ENCODE data around the gene GINS3. TPM values are rescaled to one million over a fixed set of nuclear protein-coding genes. Genes with fewer than 3 reads are reported as not detected.

The GINS3 gene
- total RNA-seq, 1 experiment from 2014 or later, result 17.5 TPM

DNA sequence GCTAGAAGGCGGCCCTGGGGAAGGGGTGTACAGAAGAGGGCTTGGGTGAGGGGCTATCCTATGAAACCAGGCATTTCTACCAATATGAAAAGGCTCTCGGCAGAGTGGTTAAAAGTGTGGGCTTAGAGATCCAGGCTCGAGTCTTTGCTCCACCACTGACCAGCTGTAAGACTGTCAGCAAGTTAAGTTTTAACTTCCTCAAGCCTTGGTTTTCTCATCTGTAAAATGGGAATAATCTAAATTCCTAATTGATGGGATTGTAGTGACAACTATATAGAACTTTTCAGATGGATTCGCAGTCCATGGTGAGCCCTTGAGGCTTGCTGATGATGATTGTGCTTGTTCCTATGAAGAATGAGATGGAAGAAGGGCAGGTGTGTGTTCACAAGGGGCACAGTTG lies 57.0 kb downstream of the GINS3 start:
- Histone ChIP-seq H2AFZ (ENCODE audit: low read length) (no peak overlapping the region), H3F3A (ENCODE audit: low read length, unreplicated experiment) (no peaks in the 10 kb centered on the region), H3K9ac (ENCODE audit: low read length) (no peak overlapping the region), H3K4me3 (ENCODE audit: low read length) (no peak overlapping the region), H3K27ac (ENCODE audit: low read length) (no peak overlapping the region), H3K9me3 (ENCODE audit: low read length) (no peaks in the 10 kb centered on the region), H3K9me2 (replicated peaks; ENCODE audit: low read length) (no peaks in the 10 kb centered on the region), H3K36me3 (ENCODE audit: low read depth, low read length) (no peaks in the 10 kb centered on the region), H3K27me3 (ENCODE audit: low read length) (no peaks in the 10 kb centered on the region), H4K20me1 (ENCODE audit: low read length) (no peaks in the 10 kb centered on the region), H3K79me2 (ENCODE audit: low read length) (no peaks in the 10 kb centered on the region), H3K4me1 (ENCODE audit: insufficient read depth, low read length) (peaks cover 22% of the 10 kb centered on the region), H3K4me2 (ENCODE audit: low read length) (no peak overlapping the region)
- intact Hi-C loops (cut with micrococcal nuclease), result loop anchor here (5.0 kb wide), 1 partner anchor 42 kb away; no protein-coding TSS in a partner anchor
- POLR2A ChIA-PET (ENCODE audit: unreplicated experiment), result no interaction called here
- no TSS peak for BruUV-seq (replicated peaks)
- ATAC-seq, result no peak
- CTCF ChIA-PET, result no interaction called here
- no peak for TF ChIP-seq EZH2phosphoT487 (IDR thresholded peaks at IDR 0.05; ENCODE audit: borderline replicate concordance, low read length)
- TF ChIP-seq, protein P1, sequence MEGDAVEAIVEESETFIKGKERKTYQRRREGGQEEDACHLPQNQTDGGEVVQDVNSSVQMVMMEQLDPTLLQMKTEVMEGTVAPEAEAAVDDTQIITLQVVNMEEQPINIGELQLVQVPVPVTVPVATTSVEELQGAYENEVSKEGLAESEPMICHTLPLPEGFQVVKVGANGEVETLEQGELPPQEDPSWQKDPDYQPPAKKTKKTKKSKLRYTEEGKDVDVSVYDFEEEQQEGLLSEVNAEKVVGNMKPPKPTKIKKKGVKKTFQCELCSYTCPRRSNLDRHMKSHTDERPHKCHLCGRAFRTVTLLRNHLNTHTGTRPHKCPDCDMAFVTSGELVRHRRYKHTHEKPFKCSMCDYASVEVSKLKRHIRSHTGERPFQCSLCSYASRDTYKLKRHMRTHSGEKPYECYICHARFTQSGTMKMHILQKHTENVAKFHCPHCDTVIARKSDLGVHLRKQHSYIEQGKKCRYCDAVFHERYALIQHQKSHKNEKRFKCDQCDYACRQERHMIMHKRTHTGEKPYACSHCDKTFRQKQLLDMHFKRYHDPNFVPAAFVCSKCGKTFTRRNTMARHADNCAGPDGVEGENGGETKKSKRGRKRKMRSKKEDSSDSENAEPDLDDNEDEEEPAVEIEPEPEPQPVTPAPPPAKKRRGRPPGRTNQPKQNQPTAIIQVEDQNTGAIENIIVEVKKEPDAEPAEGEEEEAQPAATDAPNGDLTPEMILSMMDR (conservative IDR thresholded peaks at IDR 0.05; ENCODE audit: low read depth, low read length), result no peak
- TF ChIP-seq EZH2 (IDR thresholded peaks at IDR 0.05; ENCODE audit: low read length, unreplicated experiment), result no peak
- no peak for DNase-seq

DNA sequence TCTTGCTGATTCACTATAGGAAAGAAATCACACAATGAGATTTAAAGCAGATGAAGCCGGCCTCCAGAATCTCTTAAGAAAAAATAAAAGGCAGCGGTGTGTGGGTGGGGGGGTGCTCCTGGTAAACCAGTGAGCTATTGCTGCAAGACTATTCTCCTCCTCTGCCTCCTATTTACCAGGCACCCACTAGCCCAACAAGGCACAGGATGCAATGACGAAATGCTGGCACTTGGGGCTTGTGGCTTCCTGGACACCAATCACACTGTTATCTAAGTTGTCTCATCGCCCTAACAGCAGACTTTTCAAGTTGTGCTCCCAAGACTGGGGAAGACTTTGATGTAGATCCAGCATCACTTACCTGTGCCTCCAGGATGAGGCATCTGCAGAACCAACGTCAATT lies 57.5 kb downstream of the GINS3 start:
- no peak overlapping the region for H3K9ac ChIP-seq (ENCODE audit: low read length)
- BruUV-seq (replicated peaks), result no TSS peak
- H3K9me2 ChIP-seq (replicated peaks; ENCODE audit: low read length), result no peaks in the 10 kb centered on the region
- no peak overlapping the region for H3K4me2 ChIP-seq (ENCODE audit: low read length)
- H3K79me2 ChIP-seq (ENCODE audit: low read length), result no peaks in the 10 kb centered on the region
- H3K4me1 ChIP-seq (ENCODE audit: insufficient read depth, low read length), result peaks cover 22% of the 10 kb centered on the region
- H3K27me3 ChIP-seq (ENCODE audit: low read length), result no peaks in the 10 kb centered on the region
- H2AFZ ChIP-seq (ENCODE audit: low read length), result no peak overlapping the region
- no peak overlapping the region for H3K27ac ChIP-seq (ENCODE audit: low read length)
- no peak overlapping the region for H3K4me3 ChIP-seq (ENCODE audit: low read length)
- DNase-seq (no peak), ATAC-seq (no peak)
- H3F3A ChIP-seq (ENCODE audit: low read length, unreplicated experiment), result no peaks in the 10 kb centered on the region
- no peaks in the 10 kb centered on the region for H3K36me3 ChIP-seq (ENCODE audit: low read depth, low read length)
- ChIA-PET CTCF (no interaction called here), POLR2A (ENCODE audit: unreplicated experiment) (no interaction called here)
- intact Hi-C loops (cut with micrococcal nuclease), result loop anchor here (5.0 kb wide), 1 partner anchor 42 kb away; no protein-coding TSS in a partner anchor
- no peaks in the 10 kb centered on the region for H4K20me1 ChIP-seq (ENCODE audit: low read length)
- no peak for TF ChIP-seq EZH2phosphoT487 (IDR thresholded peaks at IDR 0.05; ENCODE audit: borderline replicate concordance, low read length)
- no peak for TF ChIP-seq EZH2 (IDR thresholded peaks at IDR 0.05; ENCODE audit: low read length, unreplicated experiment)
- TF ChIP-seq, protein P1 (conservative IDR thresholded peaks at IDR 0.05; ENCODE audit: low read depth, low read length), result no peak
- no peaks in the 10 kb centered on the region for H3K9me3 ChIP-seq (ENCODE audit: low read length)

- no TSS peak for BruUV-seq (replicated peaks)
- Histone ChIP-seq H3K9me2 (replicated peaks; ENCODE audit: low read length) (no peaks in the 10 kb centered on the region), H3K4me2 (ENCODE audit: low read length) (no peak overlapping the region), H3K9me3 (ENCODE audit: low read length) (no peaks in the 10 kb centered on the region), H2AFZ (ENCODE audit: low read length) (no peak overlapping the region), H3K36me3 (ENCODE audit: low read depth, low read length) (no peaks in the 10 kb centered on the region), H3K4me1 (ENCODE audit: insufficient read depth, low read length) (peaks cover 19% of the 10 kb centered on the region), H3K27ac (ENCODE audit: low read length) (no peak overlapping the region), H4K20me1 (ENCODE audit: low read length) (no peaks in the 10 kb centered on the region), H3F3A (ENCODE audit: low read length, unreplicated experiment) (no peaks in the 10 kb centered on the region), H3K4me3 (ENCODE audit: low read length) (no peak overlapping the region), H3K79me2 (ENCODE audit: low read length) (no peaks in the 10 kb centered on the region), H3K27me3 (ENCODE audit: low read length) (no peaks in the 10 kb centered on the region), H3K9ac (ENCODE audit: low read length) (no peak overlapping the region)
- ChIA-PET CTCF (no interaction called here), POLR2A (ENCODE audit: unreplicated experiment) (no interaction called here)
- TF ChIP-seq EZH2 (IDR thresholded peaks at IDR 0.05; ENCODE audit: low read length, unreplicated experiment) (no peak), EZH2phosphoT487 (IDR thresholded peaks at IDR 0.05; ENCODE audit: borderline replicate concordance, low read length) (no peak)
- TF ChIP-seq, protein P1 (conservative IDR thresholded peaks at IDR 0.05; ENCODE audit: low read depth, low read length), result no peak
- intact Hi-C loops (cut with micrococcal nuclease), result no loop called here
- DNase-seq (no peak), ATAC-seq (no peak)
Measured at GRCh38 chr16:58450590-58450989, 58.3 kb downstream of the GINS3 start.
